HCT116 (cell line): ENCODE measurements around the gene NCF2. TPM values are rescaled to one million over a fixed set of nuclear protein-coding genes. Genes with fewer than 3 reads are reported as not detected.

Experiments used
- ATAC-seq: fragments of 200-7000 bp; cut with Tn5 transposase; 2 replicates; pipeline ENCODE4 v1.9.1; 2020; ENCODE audit warnings: mild to moderate bottlenecking, moderate library complexity
- BruUV-seq: library from RNA; stranded (reverse); fragments of 400-500 nt; replicated peaks from 2 replicates; lab custom pipeline; 2021; lab: Mats Ljungman, UMichigan
- CTCF ChIA-PET: fragments of 300-600 bp; sonication (Branson Sonifier 250); formaldehyde crosslinking; loops from one replicate; lab custom pipeline; 2021; ENCODE audit warnings: antibody characterized with exemption; lab: Charles Lee
- POLR2A ChIA-PET: fragments of 300-600, 350-600 bp; sonication (Branson Sonifier 250); formaldehyde crosslinking; loops from one replicate; lab custom pipeline; 2021; ENCODE audit warnings: antibody characterized with exemption; lab: Charles Lee
- RAD21 ChIA-PET, 2 experiments: fragments of 300-600 bp; sonication (Branson Sonifier 250); formaldehyde crosslinking; loops; one replicate each; lab custom pipeline; 2023; ENCODE audit warnings: low total read pairs in 2 of 2; ENCODE audit not compliant: uncharacterized antibody in 2 of 2, unreplicated experiment in 2 of 2, low non-redundant PET in 1 of 2; lab: Charles Lee
- DNase-seq: peaks from one replicate; pipeline ENCODE4 v3.0.0-alpha.2; 2010; ENCODE audit warnings: low read depth, low spot score
- H2AFZ ChIP-seq: fragments of 200-600 bp; shearing (Covaris generic), sonication (generic); 2 replicates; pipeline ENCODE4 v1.6.1; 2017; ENCODE audit warnings: low read depth, mixed run types, mixed read lengths, antibody characterized with exemption, low read length; ENCODE audit not compliant: poor library complexity, severe bottlenecking
- H3K27ac ChIP-seq: 2 replicates; pipeline ENCODE4 v1.5.1; 2012; ENCODE audit warnings: low read depth, low read length
- H3K27me3 ChIP-seq: fragments of 200-600 bp; sonication (generic); 2 replicates; pipeline ENCODE4 v1.6.1; 2016; ENCODE audit warnings: mixed run types, low read length, mixed read lengths; ENCODE audit not compliant: insufficient read depth
- H3K36me3 ChIP-seq, 2 experiments: fragments of 200-500 bp in 1 of 2; fragments of 200-600 bp in 1 of 2; sonication (Bioruptor generic) in 1 of 2; sonication (generic) in 1 of 2; 2 replicates each; pipeline versions ENCODE4 v1.5.1 to v1.6.1; 2014 to 2016; ENCODE audit warnings: low read length in 2 of 2, inconsistent platforms in 1 of 2, mixed read lengths in 1 of 2, mixed run types in 1 of 2; ENCODE audit not compliant: insufficient read depth in 2 of 2, control insufficient read depth in 1 of 2
- H3K4me1 ChIP-seq, 2 experiments: fragments of 200-600 bp in 1 of 2; sonication (generic) in 1 of 2; 2 replicates each; pipeline versions ENCODE4 v1.5.1 to v1.6.1; 2012 to 2017; ENCODE audit warnings: low read length in 2 of 2, inconsistent platforms in 1 of 2, mild to moderate bottlenecking in 1 of 2, mixed read lengths in 1 of 2, mixed run types in 1 of 2, moderate library complexity in 1 of 2; ENCODE audit not compliant: insufficient read depth in 2 of 2, control insufficient read depth in 1 of 2
- H3K4me2 ChIP-seq: fragments of 200-600 bp; sonication (generic); 2 replicates; pipeline ENCODE4 v1.6.1; 2017; ENCODE audit warnings: mixed run types, low read length, mixed read lengths
- H3K4me3 ChIP-seq, 2 experiments: fragments of 200-600 bp in 1 of 2; sonication (generic) in 1 of 2; replicated peaks in 1 of 2; 2 replicates each; pipeline ENCODE4 v1.5.1; 2011 to 2016; ENCODE audit warnings: low read length in 2 of 2, control low read depth in 1 of 2, low read depth in 1 of 2, mild to moderate bottlenecking in 1 of 2, mixed read lengths in 1 of 2, mixed run types in 1 of 2
- H3K79me2 ChIP-seq: fragments of 200-600 bp; sonication (generic); 2 replicates; pipeline ENCODE4 v1.6.1; 2017; ENCODE audit warnings: mild to moderate bottlenecking, mixed run types, low read length, moderate library complexity, mixed read lengths; ENCODE audit not compliant: insufficient read depth
- H3K9ac ChIP-seq: fragments of 200-600 bp; sonication (generic); 2 replicates; pipeline ENCODE4 v1.6.1; 2016; ENCODE audit warnings: low read length, mixed read lengths
- H3K9me2 ChIP-seq: fragments of 200-600 bp; sonication (generic), shearing (Covaris generic); 2 replicates; pipeline ENCODE4 v1.6.1; 2017; ENCODE audit warnings: mixed run types, mild to moderate bottlenecking, moderate library complexity; ENCODE audit not compliant: insufficient read depth
- H3K9me3 ChIP-seq, 2 experiments: fragments of 200-500 bp in 1 of 2; fragments of 200-600 bp in 1 of 2; sonication (Bioruptor generic) in 1 of 2; sonication (generic) in 1 of 2; 2 replicates each; pipeline ENCODE4 v1.6.1; 2014 to 2017; ENCODE audit warnings: low read length in 2 of 2, mixed read lengths in 2 of 2, inconsistent platforms in 1 of 2, low read depth in 1 of 2, mild to moderate bottlenecking in 1 of 2, mixed run types in 1 of 2, moderate library complexity in 1 of 2; ENCODE audit not compliant: control insufficient read depth in 1 of 2, insufficient read depth in 1 of 2
- H4K20me1 ChIP-seq: fragments of 200-600 bp; sonication (generic), shearing (Covaris generic); 2 replicates; pipeline ENCODE4 v1.6.1; 2017; ENCODE audit warnings: mixed run types, mild to moderate bottlenecking, moderate library complexity; ENCODE audit not compliant: insufficient read depth
- CBX3 ChIP-seq: IDR thresholded peaks from 2 replicates; pipeline ENCODE4 v1.6.1; 2012; ENCODE audit warnings: low read depth
- EGR1 ChIP-seq: IDR thresholded peaks from 2 replicates; pipeline ENCODE4 v1.6.1; 2012; ENCODE audit warnings: low read depth
- EZH2 ChIP-seq: fragments of 200-600 bp; sonication (generic); IDR thresholded peaks from 2 replicates; pipeline ENCODE4 v1.6.1; 2017; ENCODE audit warnings: antibody characterized with exemption, mixed run types
- JUND ChIP-seq: IDR thresholded peaks from 2 replicates; pipeline ENCODE4 v1.6.1; 2012
- POLR2A ChIP-seq: IDR thresholded peaks from 2 replicates; pipeline ENCODE4 v1.7.0; 2011; ENCODE audit warnings: borderline replicate concordance; ENCODE audit not compliant: insufficient read depth, insufficient read length; ENCODE audit errors: extremely low read depth
- SRF ChIP-seq: IDR thresholded peaks from 2 replicates; pipeline ENCODE4 v1.6.1; 2012; ENCODE audit warnings: low read depth
- TCF7L2 ChIP-seq: IDR thresholded peaks from 2 replicates; pipeline ENCODE4 v1.7.0; 2011; ENCODE audit warnings: borderline replicate concordance, inconsistent platforms; ENCODE audit not compliant: insufficient read depth, insufficient read length; ENCODE audit errors: extremely low read depth
- ZNF274 ChIP-seq: fragments of 200-500 bp; sonication (Bioruptor generic); IDR thresholded peaks from 2 replicates; pipeline ENCODE4 v1.6.1; 2014; ENCODE audit warnings: mild to moderate bottlenecking, low read depth, low read length, inconsistent platforms
- intact Hi-C: fragments of 100-400 bp; cut with micrococcal nuclease; formaldehyde crosslinking; loops from 2 replicates; pipeline ENCODE4 v1.10.0; 2022
- total RNA-seq: library from RNA; stranded (reverse); gene quantifications from one replicate; pipeline ENCODE4 v1.2.1, GENCODE V29; 2021; ENCODE audit not compliant: unreplicated experiment
- TF ChIP-seq, protein P1 (sequence below): IDR thresholded peaks from 2 replicates; pipeline ENCODE4 v1.6.1; 2012

The NCF2 gene
- total RNA-seq, 1 experiment from 2014 or later, result 0.25 TPM

DNA sequence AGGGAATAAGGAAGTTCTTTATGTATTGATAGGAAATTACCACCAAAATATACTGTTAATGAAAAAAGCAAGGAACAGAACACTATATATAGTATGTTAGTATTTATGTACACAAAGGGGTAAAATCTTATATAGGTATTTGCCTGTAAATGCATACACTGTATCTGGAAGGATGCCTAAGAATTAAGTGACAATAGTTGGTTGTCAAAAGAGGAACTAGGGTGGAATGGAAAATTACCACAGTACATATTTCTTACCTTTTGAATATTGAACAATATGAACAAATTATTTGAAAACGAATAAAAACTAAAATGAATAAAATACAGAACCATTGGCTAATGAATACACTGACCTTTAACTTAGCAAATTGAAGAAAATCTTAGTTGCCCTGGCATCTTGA, 31.8 kb upstream of the NCF2 start:
- Histone ChIP-seq H3K9ac (no peak overlapping the region), H2AFZ (no peak overlapping the region), H3K4me2 (no peak overlapping the region), H3K4me3 (no peak overlapping the region), H3K79me2 (no peaks in the 10 kb centered on the region), H3K36me3 (no peaks in the 10 kb centered on the region), H3K9me3 (no peaks in the 10 kb centered on the region), H3K4me1 (peaks cover 0 to 5% of the 10 kb centered on the region in 2 experiments; a peak in 1 of 4 replicates), H3K27ac (no peak overlapping the region), H3K27me3 (no peaks in the 10 kb centered on the region), H4K20me1 (no peaks in the 10 kb centered on the region), H3K9me2 (no peaks in the 10 kb centered on the region)
- ChIA-PET CTCF (interaction anchor here (1.4 kb wide), 1 partner anchor 340 kb away, joined by 8 read pairs; no protein-coding TSS in a partner anchor), RAD21 (no interaction called here), POLR2A (no interaction called here)
- BruUV-seq, result no TSS peak
- intact Hi-C loops, result loop anchor here (5.0 kb wide), 1 partner anchor 660 kb away; no protein-coding TSS in a partner anchor
- DNase-seq (no peak), ATAC-seq (no peak)
- no peak for TF ChIP-seq EGR1
- TF ChIP-seq SRF, result no peak
- no peak for TF ChIP-seq POLR2A
- TF ChIP-seq JUND, result no peak
- TF ChIP-seq ZNF274, result no peak
- no peak for TF ChIP-seq TCF7L2
- TF ChIP-seq CBX3, result no peak
- TF ChIP-seq EZH2, result no peak

DNA sequence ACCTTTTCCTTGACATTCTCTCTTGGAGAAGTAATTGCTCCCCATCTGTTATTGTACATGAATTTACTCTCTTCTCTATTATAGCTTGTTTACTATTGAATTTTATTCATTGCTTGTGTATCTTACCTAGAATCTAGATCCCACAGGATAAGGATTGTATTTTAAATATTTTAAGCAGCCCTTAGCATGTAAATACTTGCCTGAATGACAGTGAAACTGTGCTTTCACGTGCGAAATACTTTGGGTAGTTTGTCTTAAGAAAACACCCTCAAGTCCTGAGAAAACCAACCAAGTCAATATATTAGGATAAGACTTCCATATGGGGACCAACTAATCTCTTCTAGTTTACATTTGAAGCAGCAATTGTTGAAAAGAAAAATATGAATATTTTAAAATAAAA, 30.1 kb upstream of the NCF2 start:
- no peak overlapping the region for H3K9ac ChIP-seq
- no peak overlapping the region for H3K27ac ChIP-seq
- ChIA-PET POLR2A (no interaction called here), CTCF (interaction anchor here (1.4 to 1.5 kb wide), 2 partner anchors 11 to 338 kb away, joined by 3 read pairs; no protein-coding TSS in a partner anchor), RAD21 (no interaction called here)
- intact Hi-C loops, result loop anchor here (5.0 kb wide), 1 partner anchor 658 kb away; no protein-coding TSS in a partner anchor
- no peaks in the 10 kb centered on the region for H3K27me3 ChIP-seq
- no peak overlapping the region for H3K4me2 ChIP-seq
- ATAC-seq (no peak), DNase-seq (no peak)
- H3K36me3 ChIP-seq, result no peaks in the 10 kb centered on the region
- no peaks in the 10 kb centered on the region for H3K79me2 ChIP-seq
- H3K9me3 ChIP-seq, result no peaks in the 10 kb centered on the region
- H2AFZ ChIP-seq, result no peak overlapping the region
- TF ChIP-seq, protein P1, sequence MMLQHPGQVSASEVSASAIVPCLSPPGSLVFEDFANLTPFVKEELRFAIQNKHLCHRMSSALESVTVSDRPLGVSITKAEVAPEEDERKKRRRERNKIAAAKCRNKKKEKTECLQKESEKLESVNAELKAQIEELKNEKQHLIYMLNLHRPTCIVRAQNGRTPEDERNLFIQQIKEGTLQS, result no peak
- no peaks in the 10 kb centered on the region for H4K20me1 ChIP-seq
- peaks cover 0 to 5% of the 10 kb centered on the region in 2 experiments; a peak in 1 of 4 replicates for H3K4me1 ChIP-seq
- no peak overlapping the region for H3K4me3 ChIP-seq
- BruUV-seq, result no TSS peak
- H3K9me2 ChIP-seq, result no peaks in the 10 kb centered on the region
